ENCODE results near the gene SRRM5. TPM values are rescaled to one million over a fixed set of nuclear protein-coding genes. Genes with fewer than 3 reads are reported as not detected.
A peak's percentile ranks its signal among the peaks of the same experiment; 100 is the strongest.
"Not testable (repeated sequence)": the region's sequence is repeated elsewhere in the genome, so short reads cannot be mapped to it uniquely, and the experiment has no call there.

Gene SRRM5
- total and polyA plus RNA-seq, 12 donors, result 0.15 to 4.7 (median 0.28) TPM; not detected in 3

DNA sequence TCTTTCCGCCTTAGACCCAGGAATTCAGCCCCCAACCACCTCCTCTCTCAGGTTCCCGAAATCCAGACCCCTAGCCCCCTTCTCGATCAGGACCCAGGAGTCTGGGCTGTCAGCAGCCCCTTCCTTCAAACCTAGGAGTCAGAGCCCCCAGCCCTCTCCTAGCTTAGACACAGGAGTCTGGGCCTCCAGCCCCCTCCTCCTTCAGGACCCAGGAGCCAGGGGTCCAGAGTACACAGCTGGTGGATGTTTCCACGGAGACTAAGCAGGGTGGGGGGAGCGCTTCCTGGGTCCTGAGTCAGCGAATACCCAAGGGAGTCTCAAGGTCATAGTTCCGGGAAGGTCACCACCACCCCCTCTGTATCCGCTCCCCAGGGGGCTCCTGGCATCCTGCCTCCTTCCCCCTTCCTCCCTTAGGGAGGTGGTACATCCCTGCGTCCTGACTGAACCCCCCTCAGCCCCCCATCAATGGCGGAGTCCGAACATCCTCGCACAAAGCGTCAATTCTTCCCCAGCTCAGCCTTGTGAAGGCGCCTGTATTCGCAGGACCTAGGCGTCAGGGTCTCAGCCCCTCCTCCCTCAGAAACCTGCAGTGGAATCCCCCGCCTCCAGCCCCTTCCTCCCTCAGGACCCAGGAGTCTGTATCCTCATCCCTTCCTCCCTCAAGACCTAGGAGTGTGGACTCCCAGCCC lies 23.1 kb downstream of the SRRM5 start:
- H3K4me1 ChIP-seq (replicated peaks in 1 of 2), result peaks cover 15 to 22% of the 10 kb centered on the region in 2 donors
- TF ChIP-seq, protein P1, sequence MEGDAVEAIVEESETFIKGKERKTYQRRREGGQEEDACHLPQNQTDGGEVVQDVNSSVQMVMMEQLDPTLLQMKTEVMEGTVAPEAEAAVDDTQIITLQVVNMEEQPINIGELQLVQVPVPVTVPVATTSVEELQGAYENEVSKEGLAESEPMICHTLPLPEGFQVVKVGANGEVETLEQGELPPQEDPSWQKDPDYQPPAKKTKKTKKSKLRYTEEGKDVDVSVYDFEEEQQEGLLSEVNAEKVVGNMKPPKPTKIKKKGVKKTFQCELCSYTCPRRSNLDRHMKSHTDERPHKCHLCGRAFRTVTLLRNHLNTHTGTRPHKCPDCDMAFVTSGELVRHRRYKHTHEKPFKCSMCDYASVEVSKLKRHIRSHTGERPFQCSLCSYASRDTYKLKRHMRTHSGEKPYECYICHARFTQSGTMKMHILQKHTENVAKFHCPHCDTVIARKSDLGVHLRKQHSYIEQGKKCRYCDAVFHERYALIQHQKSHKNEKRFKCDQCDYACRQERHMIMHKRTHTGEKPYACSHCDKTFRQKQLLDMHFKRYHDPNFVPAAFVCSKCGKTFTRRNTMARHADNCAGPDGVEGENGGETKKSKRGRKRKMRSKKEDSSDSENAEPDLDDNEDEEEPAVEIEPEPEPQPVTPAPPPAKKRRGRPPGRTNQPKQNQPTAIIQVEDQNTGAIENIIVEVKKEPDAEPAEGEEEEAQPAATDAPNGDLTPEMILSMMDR (IDR thresholded peaks at IDR 0.05), result no peak
- TF ChIP-seq POLR2A (IDR thresholded peaks at IDR 0.05), result no peak
- H3K36me3 ChIP-seq (replicated peaks in 1 of 2), result no peaks in the 10 kb centered on the region
- peak in 5 of 7 donors; percentile 47 to 65 (median 57) for DNase-seq
- peak overlapping the region in 1 of 4 donors; percentile 51 for H3K4me3 ChIP-seq
- no peaks in the 10 kb centered on the region for H3K9me3 ChIP-seq (replicated peaks in 1 of 3)
- 6 to 13% (median 10%) methylated on average over 11 to 17 of the region's 17 CpGs for WGBS, 4 donors
- peak overlapping the region in 2 of 5 donors; percentile 40 to 52 for H3K27ac ChIP-seq
- no peaks in the 10 kb centered on the region for H3K27me3 ChIP-seq
- intact Hi-C loops (cut with DNase I), result no loop called here

DNA sequence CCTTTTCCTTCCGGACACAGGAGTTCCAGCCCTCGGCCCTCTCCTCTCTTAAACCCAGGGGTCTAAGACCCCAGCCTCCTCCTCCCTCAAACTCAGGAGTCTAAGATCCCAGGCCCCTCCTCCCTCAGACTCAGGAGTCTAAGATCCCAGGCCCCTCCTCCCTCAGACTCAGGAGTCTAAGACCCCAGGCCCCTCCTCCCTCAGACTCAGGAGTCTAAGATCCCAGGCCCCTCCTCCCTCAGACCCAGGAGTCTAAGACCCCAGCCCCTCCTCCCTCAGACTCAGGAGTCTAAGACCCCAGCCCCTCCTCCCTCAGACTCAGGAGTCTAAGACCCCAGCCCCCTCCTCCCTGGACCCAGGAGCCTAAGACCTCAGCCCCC lies 23.7 kb downstream of the SRRM5 start:
- H3K27me3 ChIP-seq; intact Hi-C loops (cut with DNase I); DNase-seq; H3K9me3 ChIP-seq (replicated peaks in 1 of 3); H3K36me3 ChIP-seq (replicated peaks in 1 of 2): not testable (repeated sequence)
- 29 to 68% (median 31%) methylated on average over 2 of the region's 2 CpGs for WGBS, 4 donors
- Histone ChIP-seq H3K4me3 (peak overlapping the region in 1 of 4 donors; percentile 51), H3K4me1 (replicated peaks in 1 of 2) (peaks cover 20 to 26% of the 10 kb centered on the region in 2 donors), H3K27ac (peak overlapping the region in 1 of 5 donors; percentile 52)

DNA sequence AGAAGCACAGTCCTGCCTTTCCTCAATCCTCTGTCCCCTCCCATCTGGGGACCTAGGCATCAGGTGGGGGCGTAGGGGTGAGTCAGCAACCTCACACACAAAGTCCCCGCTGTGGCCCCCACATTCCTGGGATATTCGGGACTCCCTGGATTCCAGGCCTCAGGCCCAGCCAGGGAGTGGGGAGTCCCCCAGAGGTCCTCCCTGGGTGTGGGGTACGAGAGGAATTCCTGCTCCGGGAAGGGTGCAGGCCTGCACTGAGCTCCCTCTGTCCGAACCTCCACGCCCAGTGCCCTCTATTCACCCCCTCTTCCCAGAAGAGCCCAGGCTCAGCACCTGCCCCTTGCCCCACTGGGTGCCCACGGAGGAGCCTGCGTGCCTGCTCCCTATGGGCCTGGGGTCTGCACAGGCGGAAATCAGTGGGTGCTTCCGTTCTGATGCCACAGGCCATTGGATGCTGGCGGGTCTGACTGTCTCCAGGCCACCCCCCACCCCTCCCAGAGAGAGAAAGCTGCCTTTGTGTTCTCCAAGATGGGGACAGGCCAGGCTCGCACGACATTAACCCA lies 24.3 kb downstream of the SRRM5 start:
- no peak overlapping the region for H3K4me3 ChIP-seq
- TF ChIP-seq, protein P1 (IDR thresholded peaks at IDR 0.05), result no peak
- TF ChIP-seq POLR2A (IDR thresholded peaks at IDR 0.05), result no peak
- no peaks in the 10 kb centered on the region for H3K27me3 ChIP-seq
- H3K36me3 ChIP-seq (replicated peaks in 1 of 2), result no peaks in the 10 kb centered on the region
- peak overlapping the region in 1 of 5 donors; percentile 26 for H3K27ac ChIP-seq
- no peaks in the 10 kb centered on the region for H3K9me3 ChIP-seq (replicated peaks in 1 of 3)
- intact Hi-C loops (cut with DNase I), result no loop called here
- H3K4me1 ChIP-seq (replicated peaks in 1 of 2), result peaks cover 20 to 26% of the 10 kb centered on the region in 2 donors
- 75 to 84% (median 84%) methylated on average over 9 to 14 of the region's 14 CpGs for whole genome bisulfite sequencing, 4 donors
- no peak for DNase-seq

DNA sequence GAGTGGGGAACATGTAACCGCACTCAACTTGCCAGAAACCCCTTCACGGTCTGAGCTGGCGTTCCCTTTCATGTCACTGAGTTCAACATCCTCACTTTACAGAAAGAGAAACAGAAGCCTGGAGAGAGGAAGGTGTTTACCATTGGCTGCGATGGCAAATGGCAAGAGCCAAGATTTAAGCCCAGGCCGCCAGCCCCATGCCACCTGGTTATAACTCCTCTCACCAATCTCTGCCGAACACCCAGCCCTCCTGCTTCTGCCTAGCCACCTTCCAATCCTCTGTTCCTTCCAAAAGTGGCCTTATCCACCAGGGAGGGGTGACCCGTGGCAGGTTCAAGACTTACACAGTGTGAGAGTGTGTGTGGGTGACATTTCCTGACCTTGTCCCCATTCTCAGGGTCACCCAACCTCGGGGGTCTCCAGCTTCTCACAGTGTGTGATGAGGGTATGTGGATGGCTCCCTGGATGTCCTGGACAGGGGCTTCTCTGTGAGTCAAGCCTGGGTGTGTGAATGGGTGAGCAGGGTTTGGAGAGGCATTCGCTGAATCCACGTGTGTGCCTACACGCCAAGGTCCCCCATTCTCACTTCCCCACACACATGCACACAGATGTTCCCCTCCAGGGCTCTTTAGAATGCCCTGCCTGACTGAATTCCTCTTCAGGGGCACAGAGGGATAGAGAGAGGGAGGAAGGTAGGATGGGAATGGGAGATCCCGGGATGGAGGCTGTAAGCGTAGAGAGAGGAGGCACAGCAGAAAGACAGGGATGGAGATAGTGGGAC lies 26.5 kb downstream of the SRRM5 start:
- H3K4me1 ChIP-seq (replicated peaks in 1 of 2), result peaks cover 20 to 22% of the 10 kb centered on the region in 2 donors
- H3K9me3 ChIP-seq (replicated peaks in 1 of 3), result no peaks in the 10 kb centered on the region
- intact Hi-C loops (cut with DNase I), result no loop called here
- no peaks in the 10 kb centered on the region for H3K27me3 ChIP-seq
- no peak overlapping the region for H3K4me3 ChIP-seq
- WGBS, 4 donors, result 70 to 75% (median 74%) methylated on average over 13 of the region's 13 CpGs
- TF ChIP-seq POLR2A (IDR thresholded peaks at IDR 0.05), result no peak
- TF ChIP-seq, protein P1 (IDR thresholded peaks at IDR 0.05), result no peak
- no peaks in the 10 kb centered on the region for H3K36me3 ChIP-seq (replicated peaks in 1 of 2)
- H3K27ac ChIP-seq, result no peak overlapping the region
- no peak for DNase-seq

Data from adrenal gland (tissue), 12 donors.